K562 (cell line): ENCODE results near the gene YOD1. TPM values are rescaled to one million over a fixed set of nuclear protein-coding genes. Genes with fewer than 3 reads are reported as not detected.
A peak's percentile ranks its signal among the peaks of the same experiment; 100 is the strongest.

Source experiments
- DIDO1 ChIP-seq: fragments of 450-650 bp; IDR thresholded peaks from 2 replicates; pipeline ENCODE4 v1.6.1; 2016; ENCODE audit warnings: low read depth, missing biosample characterization, missing genetic modification characterization
- FOXJ2 ChIP-seq: fragments of 200-800 bp; sonication (Bioruptor generic); IDR thresholded peaks from 2 replicates; pipeline ENCODE4 v1.6.1; 2016; ENCODE audit warnings: missing genetic modification characterization, missing compliant biosample characterization
- FOXK1 ChIP-seq: sonication (generic); formaldehyde crosslinking; IDR thresholded peaks from 2 replicates; pipeline ENCODE4 v1.8.0; 2022; ENCODE audit warnings: missing genetic modification reagents, mild to moderate bottlenecking, borderline replicate concordance
- FOXO4 ChIP-seq: fragments of 450-650 bp; formaldehyde crosslinking; IDR thresholded peaks from 2 replicates; pipeline ENCODE4 v1.4.0; 2020; ENCODE audit warnings: mild to moderate bottlenecking, moderate library complexity
- GATAD2A ChIP-seq: fragments of 450-650 bp; IDR thresholded peaks from 2 replicates; pipeline ENCODE4 v1.6.1; 2017
- HCFC1 ChIP-seq: IDR thresholded peaks from 2 replicates; pipeline ENCODE4 v1.6.1; 2012; ENCODE audit warnings: low read depth, low read length, improper control_type of control experiment
- HDAC6 ChIP-seq: IDR thresholded peaks from 2 replicates; pipeline ENCODE4 v1.6.1; 2012; ENCODE audit warnings: low read depth, mild to moderate bottlenecking, control low read depth, inconsistent platforms, low read length, moderate library complexity
- JUND ChIP-seq, 2 experiments: IDR thresholded peaks; 2 replicates in 1 of 2; 3 replicates in 1 of 2; pipeline ENCODE4 v1.6.1; 2011; ENCODE audit warnings: borderline replicate concordance in 2 of 2, low read depth in 2 of 2, low read length in 2 of 2, improper control_type of control experiment in 1 of 2, missing biosample characterization in 1 of 2, missing genetic modification characterization in 1 of 2, missing genetic modification reagents in 1 of 2
- RAD21 ChIP-seq, 2 experiments: fragments of 250-450 bp in 1 of 2; fragments of 450-650 bp in 1 of 2; sonication (Bioruptor Pico) in 1 of 2; formaldehyde crosslinking in 1 of 2; IDR thresholded peaks in 1 of 2; conservative IDR thresholded peaks in 1 of 2; 2 replicates each; pipeline versions ENCODE4 v1.4.0 to v1.8.0; 2020 to 2022; ENCODE audit warnings: mild to moderate bottlenecking in 2 of 2, moderate library complexity in 1 of 2
- SMAD3 ChIP-seq: fragments of 450-650 bp; formaldehyde crosslinking; conservative IDR thresholded peaks from 2 replicates; pipeline ENCODE4 v1.4.0; 2020; ENCODE audit warnings: mild to moderate bottlenecking
- SREBF2 ChIP-seq: sonication (generic); formaldehyde crosslinking; IDR thresholded peaks from 2 replicates; pipeline ENCODE4 v1.4.0; 2020; ENCODE audit warnings: mild to moderate bottlenecking, missing genetic modification reagents
- TEAD4 ChIP-seq, 2 experiments: sonication (generic) in 1 of 2; formaldehyde crosslinking in 1 of 2; IDR thresholded peaks; 2 replicates each; pipeline versions ENCODE4 v1.6.1 to v1.8.0; 2012 to 2022; ENCODE audit warnings: borderline replicate concordance in 1 of 2, inconsistent platforms in 1 of 2, low read length in 1 of 2, mild to moderate bottlenecking in 1 of 2, missing genetic modification reagents in 1 of 2
- polyA plus RNA-seq, 8 experiments: library from polyadenylated mRNA; depleted of rRNA in 4 of 8; stranded (reverse) in 5 of 8; unstranded in 3 of 8; fragments of >200 nt; fragmentation: Nextera tagmentation in 2 of 8; fragmentation: Illumina TruSeq in 1 of 8; extraction: Ambion mirVana in 2 of 8; extraction: Trizol in 1 of 8; gene quantifications; 2 replicates each; pipeline versions ENCODE4 v1.2.1 to v1.2.3, GENCODE V29; 2011 to 2014; ENCODE audit warnings: inconsistent platforms in 1 of 8, missing spikeins in 1 of 8
- total RNA-seq, 7 experiments: library from RNA; depleted of rRNA in 6 of 7; stranded (reverse); fragments of >200 nt in 6 of 7; fragmentation: Illumina TruSeq in 2 of 7; extraction: Trizol in 2 of 7; gene quantifications; 2 replicates each; pipeline versions ENCODE4 v1.2.1 to v1.2.3, GENCODE V29; 2011 to 2021; ENCODE audit warnings: low replicate concordance in 1 of 7
- TF ChIP-seq, protein P1 (sequence below): fragments of 150-350 bp; IDR thresholded peaks from 2 replicates; pipeline ENCODE4 v1.6.1; 2014; ENCODE audit warnings: low read depth, mild to moderate bottlenecking, low read length, borderline replicate concordance
- TF ChIP-seq, protein P2 (sequence below): sonication (generic); IDR thresholded peaks from 2 replicates; pipeline ENCODE4 v1.6.1; 2016

Gene YOD1
- total and polyA plus RNA-seq, 9 of the 15 experiments (the other 6 are each of a cell fraction or from before 2014, with no cell fraction given) = 18.2 to 78.1 (median 46.9) TPM

DNA sequence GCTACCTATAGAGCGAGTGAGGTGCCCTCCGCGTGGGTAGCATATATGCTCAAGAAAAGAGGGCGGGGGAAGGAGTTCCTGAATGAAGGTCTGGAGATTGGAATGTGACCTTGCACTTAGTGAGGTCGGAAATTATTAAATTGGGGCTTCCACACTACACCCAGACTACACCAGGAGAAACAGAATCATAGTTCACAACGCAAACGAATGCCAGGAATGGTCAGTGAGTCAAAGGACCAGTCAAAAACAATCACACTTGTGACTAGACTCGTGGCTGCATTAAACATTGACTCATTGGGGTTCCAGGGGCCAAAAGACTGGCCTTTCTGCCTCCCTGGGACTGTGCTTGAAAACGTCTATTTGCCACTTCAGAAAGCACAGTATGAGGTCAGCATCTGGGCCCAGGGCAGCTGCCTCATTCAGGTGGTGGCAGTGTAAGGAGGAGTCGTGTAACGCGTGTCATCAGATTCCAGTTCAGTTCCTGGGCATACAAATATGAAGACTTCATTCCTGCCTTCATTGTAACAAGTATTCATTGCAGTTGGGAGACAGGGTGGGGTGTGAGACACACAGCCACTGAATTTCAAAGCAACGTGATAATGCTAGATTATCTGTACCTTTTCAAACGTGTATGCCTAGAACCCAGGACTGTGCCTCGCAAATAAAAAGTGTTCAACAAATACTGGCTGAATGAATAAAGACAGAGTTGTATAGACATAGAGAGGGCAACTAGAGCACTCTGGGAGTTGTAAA lies at the start of gene YOD1 (continued):
- TF ChIP-seq, protein P1, sequence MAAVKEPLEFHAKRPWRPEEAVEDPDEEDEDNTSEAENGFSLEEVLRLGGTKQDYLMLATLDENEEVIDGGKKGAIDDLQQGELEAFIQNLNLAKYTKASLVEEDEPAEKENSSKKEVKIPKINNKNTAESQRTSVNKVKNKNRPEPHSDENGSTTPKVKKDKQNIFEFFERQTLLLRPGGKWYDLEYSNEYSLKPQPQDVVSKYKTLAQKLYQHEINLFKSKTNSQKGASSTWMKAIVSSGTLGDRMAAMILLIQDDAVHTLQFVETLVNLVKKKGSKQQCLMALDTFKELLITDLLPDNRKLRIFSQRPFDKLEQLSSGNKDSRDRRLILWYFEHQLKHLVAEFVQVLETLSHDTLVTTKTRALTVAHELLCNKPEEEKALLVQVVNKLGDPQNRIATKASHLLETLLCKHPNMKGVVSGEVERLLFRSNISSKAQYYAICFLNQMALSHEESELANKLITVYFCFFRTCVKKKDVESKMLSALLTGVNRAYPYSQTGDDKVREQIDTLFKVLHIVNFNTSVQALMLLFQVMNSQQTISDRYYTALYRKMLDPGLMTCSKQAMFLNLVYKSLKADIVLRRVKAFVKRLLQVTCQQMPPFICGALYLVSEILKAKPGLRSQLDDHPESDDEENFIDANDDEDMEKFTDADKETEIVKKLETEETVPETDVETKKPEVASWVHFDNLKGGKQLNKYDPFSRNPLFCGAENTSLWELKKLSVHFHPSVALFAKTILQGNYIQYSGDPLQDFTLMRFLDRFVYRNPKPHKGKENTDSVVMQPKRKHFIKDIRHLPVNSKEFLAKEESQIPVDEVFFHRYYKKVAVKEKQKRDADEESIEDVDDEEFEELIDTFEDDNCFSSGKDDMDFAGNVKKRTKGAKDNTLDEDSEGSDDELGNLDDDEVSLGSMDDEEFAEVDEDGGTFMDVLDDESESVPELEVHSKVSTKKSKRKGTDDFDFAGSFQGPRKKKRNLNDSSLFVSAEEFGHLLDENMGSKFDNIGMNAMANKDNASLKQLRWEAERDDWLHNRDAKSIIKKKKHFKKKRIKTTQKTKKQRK = no peak
- TF ChIP-seq TEAD4 (IDR thresholded peaks at IDR 0.05; ENCODE audit: low read length) (peak; percentile 40; the same call in 1 of the 2 replicates), TEAD4 (CRISPR knock-in tag; IDR thresholded peaks at IDR 0.05; ENCODE audit: borderline replicate concordance) (no peak), HCFC1 (no peak), FOXK1 (CRISPR knock-in tag) (peak; percentile 10; the same call in 1 of the 2 replicates), JUND (IDR thresholded peaks at IDR 0.05; ENCODE audit: borderline replicate concordance, low read depth, low read length) (peak; percentile 52; the same call in 1 of the 2 replicates), JUND (tag; IDR thresholded peaks at IDR 0.05; ENCODE audit: borderline replicate concordance, low read depth, low read length) (peak; percentile 46; the same call in 1 of the 3 replicates), SMAD3 (CRISPR knock-in tag) (no peak), DIDO1 (tag) (no peak), HDAC6 (no peak), SREBF2 (CRISPR knock-in tag) (no peak), GATAD2A (no peak), RAD21 (CRISPR knock-in tag; conservative IDR thresholded peaks at IDR 0.05 in 1 of 2, IDR thresholded peaks at IDR 0.05 in 1 of 2) (no peak), FOXJ2 (tag) (0 out of 2 replicates have a peak, but pooled peaks have one; percentile 66), FOXO4 (CRISPR knock-in tag) (no peak)
- TF ChIP-seq, protein P2, sequence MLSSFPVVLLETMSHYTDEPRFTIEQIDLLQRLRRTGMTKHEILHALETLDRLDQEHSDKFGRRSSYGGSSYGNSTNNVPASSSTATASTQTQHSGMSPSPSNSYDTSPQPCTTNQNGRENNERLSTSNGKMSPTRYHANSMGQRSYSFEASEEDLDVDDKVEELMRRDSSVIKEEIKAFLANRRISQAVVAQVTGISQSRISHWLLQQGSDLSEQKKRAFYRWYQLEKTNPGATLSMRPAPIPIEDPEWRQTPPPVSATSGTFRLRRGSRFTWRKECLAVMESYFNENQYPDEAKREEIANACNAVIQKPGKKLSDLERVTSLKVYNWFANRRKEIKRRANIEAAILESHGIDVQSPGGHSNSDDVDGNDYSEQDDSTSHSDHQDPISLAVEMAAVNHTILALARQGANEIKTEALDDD = 0 out of 2 replicates have a peak, but pooled peaks have one; percentile 22
